Measurements from ENCODE around the gene MYEOV. TPM values are rescaled to one million over a fixed set of nuclear protein-coding genes. Genes with fewer than 3 reads are reported as not detected.

MYEOV gene
- total RNA-seq, 2 donors from 2014 or later, result not detected

- ATAC-seq (no peak), DNase-seq (ENCODE audit: low spot score) (no peak)
- Mint-ChIP-seq H3K4me3 (no peak overlapping the region), H3K4me1 (ENCODE audit: low read depth in 2 of 2) (no peaks in the 10 kb centered on the region), H3K9me3 (no peaks in the 10 kb centered on the region), H3K27ac (no peak overlapping the region), H3K36me3 (no peaks in the 10 kb centered on the region), H3K27me3 (peaks cover 10 to 17% of the 10 kb centered on the region in 2 donors)
Observed at GRCh38 chr11:69270941-69271340, 23.0 kb upstream of the MYEOV start.

GRCh38 chr11:69272055-69272454, 21.9 kb upstream of the MYEOV start:
- DNase-seq (ENCODE audit: low spot score) (no peak), ATAC-seq (no peak)
- Mint-ChIP-seq H3K4me1 (ENCODE audit: low read depth in 2 of 2) (no peaks in the 10 kb centered on the region), H3K9me3 (no peaks in the 10 kb centered on the region), H3K27ac (no peak overlapping the region), H3K4me3 (no peak overlapping the region), H3K27me3 (peaks cover 10 to 17% of the 10 kb centered on the region in 2 donors), H3K36me3 (no peaks in the 10 kb centered on the region)

- Mint-ChIP-seq H3K4me3 (no peak overlapping the region), H3K4me1 (ENCODE audit: low read depth in 2 of 2) (no peaks in the 10 kb centered on the region), H3K36me3 (no peaks in the 10 kb centered on the region), H3K27ac (no peak overlapping the region), H3K27me3 (peaks cover 10 to 14% of the 10 kb centered on the region in 2 donors), H3K9me3 (no peaks in the 10 kb centered on the region)
- DNase-seq (ENCODE audit: low spot score) (no peak), ATAC-seq (no peak)
Observed at GRCh38 chr11:69272831-69273485, 21.0 kb upstream of the MYEOV start.

GRCh38 chr11:69273571-69273970, 20.4 kb upstream of the MYEOV start:
- Mint-ChIP-seq H3K27ac (no peak overlapping the region), H3K4me1 (ENCODE audit: low read depth in 2 of 2) (no peaks in the 10 kb centered on the region), H3K9me3 (no peaks in the 10 kb centered on the region), H3K4me3 (no peak overlapping the region), H3K27me3 (peaks cover 10 to 14% of the 10 kb centered on the region in 2 donors), H3K36me3 (no peaks in the 10 kb centered on the region)
- no peak for DNase-seq (ENCODE audit: low spot score)
- no peak for ATAC-seq

GRCh38 chr11:69274531-69275016, 19.4 kb upstream of the MYEOV start:
- no peaks in the 10 kb centered on the region for H3K9me3 Mint-ChIP-seq
- H3K36me3 Mint-ChIP-seq, result no peaks in the 10 kb centered on the region
- DNase-seq (ENCODE audit: low spot score) (no peak), ATAC-seq (no peak)
- H3K27ac Mint-ChIP-seq, result no peak overlapping the region
- no peak overlapping the region for H3K4me3 Mint-ChIP-seq
- H3K27me3 Mint-ChIP-seq, result peaks cover 10 to 14% of the 10 kb centered on the region in 2 donors
- no peaks in the 10 kb centered on the region for H3K4me1 Mint-ChIP-seq (ENCODE audit: low read depth in 2 of 2)

GRCh38 chr11:69275178-69275577, 18.8 kb upstream of the MYEOV start:
- H3K9me3 Mint-ChIP-seq, result no peaks in the 10 kb centered on the region
- H3K27ac Mint-ChIP-seq, result no peak overlapping the region
- H3K4me3 Mint-ChIP-seq, result no peak overlapping the region
- H3K36me3 Mint-ChIP-seq, result no peaks in the 10 kb centered on the region
- ATAC-seq, result no peak
- no peak for DNase-seq (ENCODE audit: low spot score)
- peaks cover 10 to 14% of the 10 kb centered on the region in 2 donors for H3K27me3 Mint-ChIP-seq
- no peaks in the 10 kb centered on the region for H3K4me1 Mint-ChIP-seq (ENCODE audit: low read depth in 2 of 2)

- Mint-ChIP-seq H3K36me3 (no peaks in the 10 kb centered on the region), H3K4me3 (no peak overlapping the region), H3K9me3 (no peaks in the 10 kb centered on the region), H3K27me3 (peaks cover 10 to 14% of the 10 kb centered on the region in 2 donors), H3K27ac (no peak overlapping the region), H3K4me1 (ENCODE audit: low read depth in 2 of 2) (no peaks in the 10 kb centered on the region)
- ATAC-seq, result no peak
- no peak for DNase-seq (ENCODE audit: low spot score)
Observed at GRCh38 chr11:69276165-69276564, 17.8 kb upstream of the MYEOV start.

- H3K27me3 Mint-ChIP-seq, result peaks cover 9 to 10% of the 10 kb centered on the region in 2 donors
- H3K9me3 Mint-ChIP-seq, result no peaks in the 10 kb centered on the region
- no peak overlapping the region for H3K4me3 Mint-ChIP-seq
- H3K4me1 Mint-ChIP-seq (ENCODE audit: low read depth in 2 of 2), result no peaks in the 10 kb centered on the region
- ATAC-seq (no peak), DNase-seq (ENCODE audit: low spot score) (no peak)
- no peaks in the 10 kb centered on the region for H3K36me3 Mint-ChIP-seq
- H3K27ac Mint-ChIP-seq, result no peak overlapping the region
Observed at GRCh38 chr11:69277074-69277809, 16.7 kb upstream of the MYEOV start.

- Mint-ChIP-seq H3K27ac (no peak overlapping the region), H3K4me3 (no peak overlapping the region), H3K27me3 (peaks cover 10% of the 10 kb centered on the region in 2 donors), H3K9me3 (no peaks in the 10 kb centered on the region), H3K36me3 (no peaks in the 10 kb centered on the region), H3K4me1 (ENCODE audit: low read depth in 2 of 2) (no peaks in the 10 kb centered on the region)
- DNase-seq (ENCODE audit: low spot score), result no peak
- ATAC-seq, result no peak
Observed at GRCh38 chr11:69278091-69278867, 15.7 kb upstream of the MYEOV start.

GRCh38 chr11:69280451-69280850, 13.5 kb upstream of the MYEOV start:
- Mint-ChIP-seq H3K9me3 (no peaks in the 10 kb centered on the region), H3K36me3 (no peaks in the 10 kb centered on the region), H3K4me1 (ENCODE audit: low read depth in 2 of 2) (no peaks in the 10 kb centered on the region), H3K27ac (no peak overlapping the region), H3K4me3 (no peak overlapping the region), H3K27me3 (peaks cover 2 to 10% of the 10 kb centered on the region in 2 donors)
- DNase-seq (ENCODE audit: low spot score) (no peak), ATAC-seq (no peak)

GRCh38 chr11:69280994-69281393, 13.0 kb upstream of the MYEOV start:
- Mint-ChIP-seq H3K27ac (no peak overlapping the region), H3K36me3 (no peaks in the 10 kb centered on the region), H3K4me1 (ENCODE audit: low read depth in 2 of 2) (no peaks in the 10 kb centered on the region), H3K27me3 (peaks cover 0 to 9% of the 10 kb centered on the region in 2 donors), H3K4me3 (no peak overlapping the region), H3K9me3 (no peaks in the 10 kb centered on the region)
- ATAC-seq (no peak), DNase-seq (ENCODE audit: low spot score) (no peak)

GRCh38 chr11:69283446-69283845, 10.5 kb upstream of the MYEOV start:
- no peak for ATAC-seq
- Mint-ChIP-seq H3K9me3 (no peaks in the 10 kb centered on the region), H3K27me3 (peaks cover 0 to 9% of the 10 kb centered on the region in 2 donors), H3K4me1 (ENCODE audit: low read depth in 2 of 2) (no peaks in the 10 kb centered on the region), H3K4me3 (no peak overlapping the region), H3K36me3 (no peaks in the 10 kb centered on the region), H3K27ac (no peak overlapping the region)
- DNase-seq (ENCODE audit: low spot score), result no peak

GRCh38 chr11:69284081-69284511, 9.9 kb upstream of the MYEOV start:
- H3K4me1 Mint-ChIP-seq (ENCODE audit: low read depth in 2 of 2), result no peaks in the 10 kb centered on the region
- no peak overlapping the region for H3K27ac Mint-ChIP-seq
- ATAC-seq (no peak), DNase-seq (ENCODE audit: low spot score) (no peak)
- H3K36me3 Mint-ChIP-seq, result no peaks in the 10 kb centered on the region
- peaks cover 0 to 9% of the 10 kb centered on the region in 2 donors for H3K27me3 Mint-ChIP-seq
- H3K4me3 Mint-ChIP-seq, result no peak overlapping the region
- no peaks in the 10 kb centered on the region for H3K9me3 Mint-ChIP-seq

- Mint-ChIP-seq H3K27ac (no peak overlapping the region), H3K27me3 (peaks cover 0 to 9% of the 10 kb centered on the region in 2 donors), H3K4me1 (ENCODE audit: low read depth in 2 of 2) (no peaks in the 10 kb centered on the region), H3K36me3 (no peaks in the 10 kb centered on the region), H3K9me3 (no peaks in the 10 kb centered on the region), H3K4me3 (no peak overlapping the region)
- ATAC-seq, result no peak
- no peak for DNase-seq (ENCODE audit: low spot score)
Observed at GRCh38 chr11:69285091-69285490, 8.9 kb upstream of the MYEOV start.

Measured in natural killer cell treated with Interleukin-12 subunit alpha and Interleukin-12 subunit beta and Interleukin-15 and Interleukin-18, amount 100 ng/mL, for 72 hours (primary cell).